H1 (cell line): ENCODE results near the gene DPP3. TPM values are rescaled to one million over a fixed set of nuclear protein-coding genes. Genes with fewer than 3 reads are reported as not detected.
A peak's percentile ranks its signal among the peaks of the same experiment; 100 is the strongest.

Experiments used
- ATF2 ChIP-seq: IDR thresholded peaks from 2 replicates; pipeline ENCODE4 v1.6.1; 2012; ENCODE audit warnings: low read length, inconsistent platforms
- CTCF ChIP-seq, 3 experiments: IDR thresholded peaks; 1 replicate in 2 of 3; 2 replicates in 1 of 3; pipeline versions ENCODE4 v1.5.1 to v1.6.1; 2011; ENCODE audit warnings: low read length in 3 of 3, mild to moderate bottlenecking in 3 of 3, inconsistent platforms in 2 of 3, low read depth in 1 of 3, moderate library complexity in 1 of 3; ENCODE audit not compliant: insufficient read depth in 1 of 3; ENCODE audit errors: control extremely low read depth in 1 of 3
- KDM4A ChIP-seq: IDR thresholded peaks from one replicate; pipeline ENCODE4 v1.7.1; 2012; ENCODE audit warnings: low read depth, mild to moderate bottlenecking, moderate library complexity, low read length, inconsistent platforms; ENCODE audit not compliant: severe bottlenecking
- NRF1 ChIP-seq: IDR thresholded peaks from 2 replicates; pipeline ENCODE4 v1.6.1; 2011; ENCODE audit warnings: mild to moderate bottlenecking, low read depth, low read length, improper control_type of control experiment
- POLR2A ChIP-seq, 2 experiments: IDR thresholded peaks; 1 replicate in 1 of 2; 2 replicates in 1 of 2; pipeline ENCODE4 v1.6.1; 2011; ENCODE audit warnings: low read depth in 2 of 2, low read length in 2 of 2, mild to moderate bottlenecking in 2 of 2; ENCODE audit errors: control extremely low read depth in 1 of 2
- SIN3A ChIP-seq, 2 experiments: IDR thresholded peaks in 1 of 2; conservative IDR thresholded peaks in 1 of 2; 2 replicates each; pipeline ENCODE4 v1.6.1; 2011 to 2012; ENCODE audit warnings: low read length in 2 of 2, improper control_type of control experiment in 1 of 2, low read depth in 1 of 2, mild to moderate bottlenecking in 1 of 2
- SP2 ChIP-seq: IDR thresholded peaks from 2 replicates; pipeline ENCODE4 v1.6.1; 2012; ENCODE audit warnings: mild to moderate bottlenecking, low read length, inconsistent platforms
- TAF7 ChIP-seq: optimal IDR thresholded peaks from 2 replicates; pipeline ENCODE3; 2011; ENCODE audit warnings: low read depth, mild to moderate bottlenecking, inconsistent platforms, low read length, moderate library complexity, borderline replicate concordance
- YY1 ChIP-seq: IDR thresholded peaks from 2 replicates; pipeline ENCODE4 v1.6.1; 2011; ENCODE audit warnings: low read depth, mild to moderate bottlenecking, low read length
- polyA plus RNA-seq, 7 experiments: library from polyadenylated mRNA; depleted of rRNA in 3 of 7; stranded (reverse) in 5 of 7; unstranded in 2 of 7; fragments of >200 nt in 5 of 7; fragments of 200-250 nt in 2 of 7; gene quantifications; 1 replicate in 5 of 7; 2 replicates in 1 of 7; 4 replicates in 1 of 7; pipeline versions ENCODE4 v1.2.1 to v1.2.3, GENCODE V29; 2011 to 2013; ENCODE audit warnings: missing spikeins in 2 of 7, mixed read lengths in 2 of 7
- total RNA-seq: library from RNA; stranded (reverse); fragmentation: NEBNext Ultra II Directional; extraction: Animal tissue kit (Norgen Biotek cat#: 25700); gene quantifications from 2 replicates; pipeline ENCODE4 v1.2.1, GENCODE V29; 2021

DPP3 gene
- total and polyA plus RNA-seq, 2 of the 8 experiments (the other 6 are each of a cell fraction or from before 2014, with no cell fraction given), result 75.1 to 82.7 TPM

GRCh38 chr11:66478729-66479393 lies 1.4 kb upstream of the DPP3 start (continued):
- TF ChIP-seq CTCF (IDR thresholded peaks at IDR 0.05; ENCODE audit: control extremely low read depth in 1 of 3, insufficient read depth in 1 of 3, low read depth in 1 of 3, low read length in 3 of 3), result peak; percentile 82 to 92 (median 87)
- TF ChIP-seq POLR2A (IDR thresholded peaks at IDR 0.05; ENCODE audit: control extremely low read depth in 1 of 2, low read depth in 2 of 2, low read length in 2 of 2), result peak in 1 of 2 experiments; percentile 16; a peak in 2 of 3 replicates
- TF ChIP-seq SP2, result no peak
- TF ChIP-seq KDM4A, result no peak
- TF ChIP-seq NRF1, result no peak
- no peak for TF ChIP-seq TAF7
- TF ChIP-seq SIN3A (conservative IDR thresholded peaks at IDR 0.05 in 1 of 2, IDR thresholded peaks at IDR 0.05 in 1 of 2; ENCODE audit: low read depth in 1 of 2, low read length in 2 of 2), result peak; percentile 63 to 80; a peak in 3 of 4 replicates
- TF ChIP-seq YY1, result no peak
- no peak for TF ChIP-seq ATF2
- TF ChIP-seq, all 59 proteins: peak for 8
